BE2C (cell line): Measurements from ENCODE around the gene CAVIN1.
"Not testable (repeated sequence)": the region's sequence is repeated elsewhere in the genome, so short reads cannot be mapped to it uniquely, and the experiment has no call there.

Source experiments
- DNase-seq: peaks from one replicate; pipeline ENCODE4 v3.0.0-alpha.2; 2020
- H3K27me3 ChIP-seq: fragments of 250-450 bp; sonication (Bioruptor Pico); 2 replicates; pipeline ENCODE4 v1.5.1; 2020; ENCODE audit warnings: mild to moderate bottlenecking
- H3K36me3 ChIP-seq: fragments of 250-450 bp; sonication (Bioruptor Pico); 2 replicates; pipeline ENCODE4 v1.5.1; 2020; ENCODE audit warnings: mild to moderate bottlenecking
- H3K4me1 ChIP-seq: fragments of 250-450 bp; sonication (Bioruptor Pico); 2 replicates; pipeline ENCODE4 v1.5.1; 2020
- H3K4me3 ChIP-seq: 2 replicates; pipeline ENCODE4 v1.5.1; 2011; ENCODE audit warnings: low read depth, low read length
- H3K9me3 ChIP-seq: fragments of 250-450 bp; sonication (Bioruptor Pico); 2 replicates; pipeline ENCODE4 v1.5.1; 2020
- TF ChIP-seq, protein P1 (sequence below): IDR thresholded peaks from 2 replicates; pipeline ENCODE4 v1.5.1; 2012; ENCODE audit warnings: mild to moderate bottlenecking, low read depth, low read length

Gene CAVIN1

DNA sequence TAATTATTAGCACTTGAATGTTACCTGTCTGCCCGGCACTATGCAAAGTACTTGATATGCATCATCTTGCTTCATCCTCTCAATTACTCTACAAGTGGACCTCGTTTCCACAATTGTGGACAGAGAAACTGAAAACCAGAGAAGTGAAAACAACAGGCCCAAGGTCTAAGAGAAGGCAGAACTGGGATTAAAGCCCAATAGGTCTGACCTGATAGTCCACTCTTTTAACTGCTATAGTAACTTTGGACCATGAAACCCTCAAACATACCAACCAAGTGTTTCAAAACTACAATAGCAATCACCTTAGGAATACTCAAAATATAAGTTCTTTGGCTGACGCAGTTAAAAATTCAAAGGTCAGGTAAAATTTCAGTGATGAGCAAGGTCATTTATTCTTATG, 42.1 kb downstream of the CAVIN1 start:
- Histone ChIP-seq H3K27me3 (no peaks in the 10 kb centered on the region), H3K4me3 (no peak overlapping the region), H3K4me1 (no peaks in the 10 kb centered on the region; the same call in 1 of the 2 replicates), H3K9me3 (no peaks in the 10 kb centered on the region), H3K36me3 (no peaks in the 10 kb centered on the region; the same call in 1 of the 2 replicates)
- DNase-seq: no peak
- TF ChIP-seq, protein P1, sequence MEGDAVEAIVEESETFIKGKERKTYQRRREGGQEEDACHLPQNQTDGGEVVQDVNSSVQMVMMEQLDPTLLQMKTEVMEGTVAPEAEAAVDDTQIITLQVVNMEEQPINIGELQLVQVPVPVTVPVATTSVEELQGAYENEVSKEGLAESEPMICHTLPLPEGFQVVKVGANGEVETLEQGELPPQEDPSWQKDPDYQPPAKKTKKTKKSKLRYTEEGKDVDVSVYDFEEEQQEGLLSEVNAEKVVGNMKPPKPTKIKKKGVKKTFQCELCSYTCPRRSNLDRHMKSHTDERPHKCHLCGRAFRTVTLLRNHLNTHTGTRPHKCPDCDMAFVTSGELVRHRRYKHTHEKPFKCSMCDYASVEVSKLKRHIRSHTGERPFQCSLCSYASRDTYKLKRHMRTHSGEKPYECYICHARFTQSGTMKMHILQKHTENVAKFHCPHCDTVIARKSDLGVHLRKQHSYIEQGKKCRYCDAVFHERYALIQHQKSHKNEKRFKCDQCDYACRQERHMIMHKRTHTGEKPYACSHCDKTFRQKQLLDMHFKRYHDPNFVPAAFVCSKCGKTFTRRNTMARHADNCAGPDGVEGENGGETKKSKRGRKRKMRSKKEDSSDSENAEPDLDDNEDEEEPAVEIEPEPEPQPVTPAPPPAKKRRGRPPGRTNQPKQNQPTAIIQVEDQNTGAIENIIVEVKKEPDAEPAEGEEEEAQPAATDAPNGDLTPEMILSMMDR: no peak

DNA sequence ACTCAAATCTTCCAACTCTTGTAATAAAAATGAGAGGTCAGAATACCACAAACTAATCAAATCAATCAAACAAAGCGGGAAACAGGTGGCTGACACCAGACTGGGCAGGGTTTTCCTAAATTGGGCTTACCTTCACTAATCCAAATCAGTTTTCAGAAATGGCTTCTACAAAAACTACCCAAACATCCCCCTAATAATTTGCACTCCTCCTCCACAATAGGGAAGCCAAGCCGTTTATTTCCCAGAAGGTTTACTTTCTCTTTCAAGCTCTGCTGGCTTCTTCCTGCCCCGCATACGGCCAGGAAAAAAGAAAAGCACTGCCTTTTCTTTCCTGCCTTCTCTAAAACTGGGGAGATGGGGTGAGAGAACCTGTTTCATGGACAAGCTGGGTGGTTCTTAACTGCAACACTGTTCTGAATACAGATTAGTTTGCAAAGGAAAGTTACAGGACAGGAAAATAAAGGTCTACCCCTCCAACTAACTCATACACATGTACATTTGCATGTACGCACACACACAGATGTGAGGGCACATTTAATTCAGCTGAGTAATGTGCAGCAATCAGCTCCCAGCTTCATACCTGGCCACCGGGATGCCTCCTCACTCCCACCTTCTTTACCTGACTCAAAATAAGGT, 44.0 kb downstream of the CAVIN1 start:
- H3K4me3 ChIP-seq: peak overlapping the region; percentile 12; the same call in 1 of the 2 replicates
- no peaks in the 10 kb centered on the region for H3K9me3 ChIP-seq
- no peaks in the 10 kb centered on the region for H3K27me3 ChIP-seq
- TF ChIP-seq, protein P1: no peak
- DNase-seq: no peak
- no peaks in the 10 kb centered on the region; the same call in 1 of the 2 replicates for H3K36me3 ChIP-seq
- no peaks in the 10 kb centered on the region; the same call in 1 of the 2 replicates for H3K4me1 ChIP-seq

DNA sequence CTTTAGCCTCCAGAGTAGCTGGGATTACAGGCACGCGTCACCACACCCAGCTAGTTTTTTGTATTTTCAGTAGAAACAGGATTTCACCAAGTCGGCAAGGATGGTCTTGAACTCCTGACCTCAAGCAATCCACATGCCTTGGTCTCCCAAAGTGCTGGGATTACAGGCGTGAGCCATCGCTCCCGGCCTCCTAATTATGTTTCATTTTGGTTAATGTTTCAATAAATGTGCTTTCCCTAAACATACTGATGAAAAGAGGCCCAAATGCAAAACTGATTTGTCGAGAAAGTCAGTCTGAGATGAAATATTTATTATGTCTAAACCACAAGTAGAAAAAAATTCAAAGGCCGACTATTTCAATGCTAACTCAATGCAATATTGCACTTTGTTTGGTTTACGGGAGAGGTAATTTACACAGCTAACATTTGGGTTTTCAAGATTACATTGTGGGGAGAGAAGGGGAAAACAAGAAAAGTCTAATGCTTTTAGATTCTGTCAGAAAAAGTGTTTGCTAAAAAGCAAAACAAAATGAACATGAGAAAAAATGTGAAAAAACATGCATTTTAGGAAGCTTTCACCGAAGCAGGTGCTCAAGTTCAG, 44.6 kb downstream of the CAVIN1 start:
- no peak for DNase-seq
- H3K36me3 ChIP-seq: no peaks in the 10 kb centered on the region; the same call in 1 of the 2 replicates
- H3K9me3 ChIP-seq: no peaks in the 10 kb centered on the region
- no peaks in the 10 kb centered on the region for H3K27me3 ChIP-seq
- H3K4me3 ChIP-seq: no peak overlapping the region; the same call in 1 of the 2 replicates
- TF ChIP-seq, protein P1: no peak
- H3K4me1 ChIP-seq: no peaks in the 10 kb centered on the region; the same call in 1 of the 2 replicates

DNA sequence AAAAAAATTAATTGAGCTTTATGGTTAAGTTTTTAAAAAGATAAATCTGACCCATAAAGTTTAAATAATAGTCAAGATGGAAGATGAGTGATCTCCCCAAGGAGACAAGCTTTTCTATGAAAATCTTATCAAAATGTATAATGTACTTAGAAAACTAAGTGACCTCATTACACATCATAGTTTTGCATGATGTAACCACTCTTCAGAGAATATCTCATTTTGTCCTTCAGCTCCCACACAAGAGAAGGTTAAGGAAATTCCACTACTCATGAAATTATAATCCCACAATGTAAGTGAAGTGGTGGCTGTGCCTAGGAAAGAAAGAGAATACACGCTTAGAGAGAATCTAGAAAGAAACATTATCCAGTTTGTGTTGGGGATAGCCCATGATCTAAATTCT, 49.2 kb downstream of the CAVIN1 start:
- H3K36me3 ChIP-seq: no peaks in the 10 kb centered on the region; the same call in 1 of the 2 replicates

DNA sequence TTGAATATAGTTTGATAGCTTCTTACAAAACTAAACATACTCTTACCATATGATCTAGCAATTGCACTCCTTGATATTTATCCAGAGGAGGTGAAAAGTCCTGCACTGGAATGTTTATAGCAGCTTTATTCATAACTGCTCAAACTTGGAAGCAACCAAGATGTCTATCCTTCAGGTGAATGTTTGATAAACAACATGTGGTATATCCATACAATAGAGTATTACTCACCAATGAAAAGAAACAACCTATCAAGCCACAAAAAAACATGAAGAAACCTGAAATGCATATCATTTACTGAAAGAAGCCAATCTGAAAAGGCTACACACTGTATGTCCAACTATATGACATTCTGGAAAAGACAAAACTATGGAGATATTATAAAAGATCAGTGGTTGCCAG, 50.9 kb downstream of the CAVIN1 start:
- TF ChIP-seq, protein P1: no peak
- H3K4me1 ChIP-seq: no peaks in the 10 kb centered on the region

More for the DNA sequence above, 49.2 kb downstream of the CAVIN1 start:
- DNase-seq: no peak
- H3K4me3 ChIP-seq: no peak overlapping the region
- no peaks in the 10 kb centered on the region for H3K9me3 ChIP-seq
- H3K27me3 ChIP-seq: no peaks in the 10 kb centered on the region
- TF ChIP-seq, protein P1: no peak
- H3K4me1 ChIP-seq: no peaks in the 10 kb centered on the region

DNA sequence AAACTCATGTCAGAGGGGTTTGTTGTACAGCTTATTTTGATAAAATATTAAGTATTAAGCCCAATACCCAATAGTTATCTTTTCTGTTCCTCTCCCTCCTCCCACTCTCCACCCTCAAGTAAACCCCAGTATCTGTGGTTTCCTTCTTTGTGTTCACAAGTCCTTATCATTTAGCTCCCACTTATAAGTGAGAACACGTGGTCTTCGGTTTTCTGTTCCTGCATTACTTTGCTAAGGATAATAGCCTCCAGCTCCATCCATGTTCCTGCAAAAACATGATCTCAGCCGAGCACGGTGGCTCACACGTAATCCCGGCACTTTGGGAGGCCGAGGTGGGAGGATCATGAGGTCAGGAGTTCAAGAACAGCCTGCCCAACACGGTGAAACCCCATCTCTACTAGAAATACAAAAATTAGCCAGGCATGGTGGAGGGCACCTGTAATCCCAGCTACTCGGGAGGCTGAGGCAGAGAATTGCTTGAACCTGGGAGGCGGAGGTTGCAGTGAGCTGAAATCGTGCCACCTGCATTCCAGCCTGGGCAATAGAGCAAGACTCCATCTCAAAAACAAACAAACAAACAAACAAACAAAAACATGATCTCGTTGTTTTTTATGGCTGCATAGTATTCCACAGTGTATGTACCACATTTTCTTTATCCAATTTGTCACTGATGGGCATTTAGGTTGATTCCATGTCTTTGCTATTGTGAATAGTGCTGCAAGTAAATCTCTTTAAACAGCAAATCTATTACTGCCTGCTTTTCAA, 54.1 kb downstream of the CAVIN1 start:
- H3K4me1 ChIP-seq, H3K36me3 ChIP-seq, H3K4me3 ChIP-seq, DNase-seq, H3K27me3 ChIP-seq, H3K9me3 ChIP-seq: not testable (repeated sequence)

More for the DNA sequence above, 50.9 kb downstream of the CAVIN1 start:
- H3K27me3 ChIP-seq: no peaks in the 10 kb centered on the region
- H3K4me3 ChIP-seq: no peak overlapping the region
- no peaks in the 10 kb centered on the region for H3K9me3 ChIP-seq
- DNase-seq: no peak
- H3K36me3 ChIP-seq: no peaks in the 10 kb centered on the region; the same call in 1 of the 2 replicates

DNA sequence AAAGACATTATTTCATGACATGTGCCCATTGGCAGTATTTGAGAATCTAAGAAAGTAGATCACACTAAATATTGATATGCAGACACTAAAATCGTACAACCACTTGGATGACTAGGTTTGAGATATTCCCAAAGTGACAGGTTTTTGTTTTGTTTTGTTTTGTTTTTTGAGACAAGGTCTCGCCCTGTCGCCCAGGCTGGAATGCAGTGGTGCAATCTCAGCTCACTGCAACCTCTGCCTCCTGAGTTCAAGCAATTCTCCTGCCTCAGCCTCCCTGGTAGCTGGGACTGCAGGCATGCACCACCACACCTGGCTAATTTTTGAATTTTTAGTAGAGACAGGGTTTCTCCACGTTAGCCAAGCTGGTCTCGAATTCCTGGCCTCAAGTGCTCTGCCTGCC, 54.7 kb downstream of the CAVIN1 start:
- not testable (repeated sequence) for H3K4me3 ChIP-seq, H3K9me3 ChIP-seq, H3K36me3 ChIP-seq, DNase-seq, H3K4me1 ChIP-seq, H3K27me3 ChIP-seq

DNA sequence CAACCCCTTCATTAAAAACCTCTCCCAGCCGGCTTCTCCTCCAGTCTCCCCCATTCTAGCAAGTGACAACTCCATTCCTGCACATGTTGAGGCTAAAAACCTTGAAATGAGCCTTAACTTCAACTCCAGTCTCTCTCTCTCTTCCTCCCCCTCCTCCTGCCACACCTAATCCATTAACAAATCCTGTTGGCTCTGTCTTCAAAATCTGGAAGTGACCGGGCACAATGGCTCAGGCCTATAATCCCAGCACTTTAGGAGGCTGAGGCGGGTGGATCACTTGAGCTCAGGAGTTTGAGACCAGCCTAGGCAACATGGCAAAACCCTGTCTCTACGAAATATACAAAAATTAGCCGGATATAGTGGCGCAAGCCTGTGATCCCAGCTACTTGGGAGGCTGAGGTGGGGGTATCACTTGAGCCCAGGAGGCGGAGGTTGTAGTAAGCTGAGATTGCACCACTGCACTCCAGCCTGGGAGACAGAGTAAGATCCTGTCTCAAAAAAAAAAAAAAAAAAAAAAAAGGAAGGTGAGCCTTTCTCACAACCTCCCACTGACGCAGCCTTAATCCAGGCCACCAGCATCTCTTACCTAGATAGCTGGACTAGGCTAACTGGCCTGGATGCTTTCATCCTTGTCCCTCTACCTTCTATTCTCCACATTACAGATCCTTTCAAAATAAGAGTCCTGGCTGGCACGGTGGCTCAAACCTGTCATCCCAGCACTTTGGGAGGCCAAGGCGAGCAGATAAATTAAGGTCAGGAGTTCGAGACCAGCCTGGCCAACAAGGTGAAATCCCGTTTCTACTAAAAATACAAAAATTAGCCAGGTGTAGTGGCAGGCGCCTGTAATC, 56.7 kb downstream of the CAVIN1 start:
- H3K27me3 ChIP-seq, H3K4me1 ChIP-seq, H3K4me3 ChIP-seq, H3K36me3 ChIP-seq, DNase-seq, H3K9me3 ChIP-seq: not testable (repeated sequence)
